Measurements from ENCODE around the gene KDELR1. TPM values are rescaled to one million over a fixed set of nuclear protein-coding genes. Genes with fewer than 3 reads are reported as not detected.

Gene KDELR1
- total and polyA plus RNA-seq, 9 donors, result 57.5 to 162 (median 128) TPM

- no peaks in the 10 kb centered on the region for H3K36me3 ChIP-seq (ENCODE audit: control insufficient read depth, insufficient read depth, low read length)
- peaks cover 41% of the 10 kb centered on the region for H3K4me1 ChIP-seq (ENCODE audit: control insufficient read depth, insufficient read depth, low read length)
- no peaks in the 10 kb centered on the region for H3K9me3 ChIP-seq (replicated peaks; ENCODE audit: control insufficient read depth, low read depth, low read length)
- peak overlapping the region; percentile 69 for H3K27ac ChIP-seq (ENCODE audit: low read length)
- WGBS (ENCODE audit: insufficient coverage), result 5% methylated on average over 82 of the region's 104 CpGs
- peak; percentile 90 for DNase-seq
- H3K27me3 ChIP-seq (ENCODE audit: control insufficient read depth, insufficient read depth, low read length), result peaks cover 46% of the 10 kb centered on the region
- peak overlapping the region; percentile 38 for H3K4me3 ChIP-seq (ENCODE audit: low read length)
Observed at GRCh38 chr19:48398375-48399235, 7.3 kb upstream of the KDELR1 start.

- peak; percentile 37 for DNase-seq
- 3% methylated on average over 17 of the region's 17 CpGs for WGBS (ENCODE audit: insufficient coverage)
- Histone ChIP-seq H3K27ac (ENCODE audit: low read length) (peak overlapping the region; percentile 51), H3K27me3 (ENCODE audit: control insufficient read depth, insufficient read depth, low read length) (peaks cover 52% of the 10 kb centered on the region), H3K4me3 (ENCODE audit: low read length) (peak overlapping the region; percentile 38), H3K36me3 (ENCODE audit: control insufficient read depth, insufficient read depth, low read length) (no peaks in the 10 kb centered on the region), H3K9me3 (replicated peaks; ENCODE audit: control insufficient read depth, low read depth, low read length) (no peaks in the 10 kb centered on the region), H3K4me1 (ENCODE audit: control insufficient read depth, insufficient read depth, low read length) (peaks cover 46% of the 10 kb centered on the region)
Observed at GRCh38 chr19:48398102-48398374, 6.7 kb upstream of the KDELR1 start.

- Histone ChIP-seq H3K27ac (ENCODE audit: low read length) (peak overlapping the region; percentile 51), H3K4me3 (ENCODE audit: low read length) (peak overlapping the region; percentile 38), H3K36me3 (ENCODE audit: control insufficient read depth, insufficient read depth, low read length) (no peaks in the 10 kb centered on the region), H3K27me3 (ENCODE audit: control insufficient read depth, insufficient read depth, low read length) (peaks cover 57% of the 10 kb centered on the region), H3K9me3 (replicated peaks; ENCODE audit: control insufficient read depth, low read depth, low read length) (no peaks in the 10 kb centered on the region), H3K4me1 (ENCODE audit: control insufficient read depth, insufficient read depth, low read length) (peaks cover 50% of the 10 kb centered on the region)
- 31% methylated on average over 22 of the region's 22 CpGs for WGBS (ENCODE audit: insufficient coverage)
- peak; percentile 36 for DNase-seq
Observed at GRCh38 chr19:48397263-48398101, 6.1 kb upstream of the KDELR1 start.

- Histone ChIP-seq H3K36me3 (ENCODE audit: control insufficient read depth, insufficient read depth, low read length) (no peaks in the 10 kb centered on the region), H3K9me3 (replicated peaks; ENCODE audit: control insufficient read depth, low read depth, low read length) (no peaks in the 10 kb centered on the region), H3K27me3 (ENCODE audit: control insufficient read depth, insufficient read depth, low read length) (peaks cover 57% of the 10 kb centered on the region), H3K4me3 (ENCODE audit: low read length) (no peak overlapping the region), H3K4me1 (ENCODE audit: control insufficient read depth, insufficient read depth, low read length) (peaks cover 50% of the 10 kb centered on the region), H3K27ac (ENCODE audit: low read length) (no peak overlapping the region)
- WGBS (ENCODE audit: insufficient coverage), result 75% methylated on average over 1 of the region's 2 CpGs
- DNase-seq, result no peak
Observed at GRCh38 chr19:48396824-48397176, 5.4 kb upstream of the KDELR1 start.

GRCh38 chr19:48396016-48396823, 4.9 kb upstream of the KDELR1 start:
- Histone ChIP-seq H3K4me3 (ENCODE audit: low read length) (no peak overlapping the region), H3K4me1 (ENCODE audit: control insufficient read depth, insufficient read depth, low read length) (peaks cover 52% of the 10 kb centered on the region), H3K27ac (ENCODE audit: low read length) (no peak overlapping the region), H3K9me3 (replicated peaks; ENCODE audit: control insufficient read depth, low read depth, low read length) (no peaks in the 10 kb centered on the region), H3K36me3 (ENCODE audit: control insufficient read depth, insufficient read depth, low read length) (no peaks in the 10 kb centered on the region), H3K27me3 (ENCODE audit: control insufficient read depth, insufficient read depth, low read length) (peaks cover 57% of the 10 kb centered on the region)
- no peak for DNase-seq
- 39% methylated on average over 20 of the region's 24 CpGs for WGBS (ENCODE audit: insufficient coverage)

GRCh38 chr19:48395499-48395898, 4.1 kb upstream of the KDELR1 start:
- WGBS (ENCODE audit: insufficient coverage), result 14% methylated on average over 6 of the region's 9 CpGs
- Histone ChIP-seq H3K36me3 (ENCODE audit: control insufficient read depth, insufficient read depth, low read length) (no peaks in the 10 kb centered on the region), H3K27me3 (ENCODE audit: control insufficient read depth, insufficient read depth, low read length) (peaks cover 57% of the 10 kb centered on the region), H3K4me1 (ENCODE audit: control insufficient read depth, insufficient read depth, low read length) (peaks cover 52% of the 10 kb centered on the region), H3K9me3 (replicated peaks; ENCODE audit: control insufficient read depth, low read depth, low read length) (no peaks in the 10 kb centered on the region), H3K4me3 (ENCODE audit: low read length) (no peak overlapping the region), H3K27ac (ENCODE audit: low read length) (no peak overlapping the region)
- no peak for DNase-seq

- DNase-seq, result no peak
- no CpG with 5 or more reads among the region's 6 CpGs for WGBS (ENCODE audit: insufficient coverage)
- Histone ChIP-seq H3K27ac (ENCODE audit: low read length) (no peak overlapping the region), H3K9me3 (replicated peaks; ENCODE audit: control insufficient read depth, low read depth, low read length) (no peaks in the 10 kb centered on the region), H3K27me3 (ENCODE audit: control insufficient read depth, insufficient read depth, low read length) (peaks cover 57% of the 10 kb centered on the region), H3K4me3 (ENCODE audit: low read length) (no peak overlapping the region), H3K4me1 (ENCODE audit: control insufficient read depth, insufficient read depth, low read length) (peaks cover 56% of the 10 kb centered on the region), H3K36me3 (ENCODE audit: control insufficient read depth, insufficient read depth, low read length) (no peaks in the 10 kb centered on the region)
Observed at GRCh38 chr19:48395170-48395455, 3.8 kb upstream of the KDELR1 start.

GRCh38 chr19:48394331-48395169, 3.2 kb upstream of the KDELR1 start:
- no peak for DNase-seq
- Histone ChIP-seq H3K27me3 (ENCODE audit: control insufficient read depth, insufficient read depth, low read length) (peaks cover 57% of the 10 kb centered on the region), H3K9me3 (replicated peaks; ENCODE audit: control insufficient read depth, low read depth, low read length) (no peaks in the 10 kb centered on the region), H3K4me1 (ENCODE audit: control insufficient read depth, insufficient read depth, low read length) (peaks cover 58% of the 10 kb centered on the region), H3K36me3 (ENCODE audit: control insufficient read depth, insufficient read depth, low read length) (peaks cover 1% of the 10 kb centered on the region), H3K27ac (ENCODE audit: low read length) (no peak overlapping the region), H3K4me3 (ENCODE audit: low read length) (no peak overlapping the region)
- 7% methylated on average over 18 of the region's 38 CpGs for WGBS (ENCODE audit: insufficient coverage)

GRCh38 chr19:48393559-48394330, 2.4 kb upstream of the KDELR1 start, which contains the start of gene GRIN2D:
TSS of gene GRIN2D (plus strand) at chr19:48393668. CDS start at chr19:48398393, 4,725 bp downstream.
- peak; percentile 55 for DNase-seq
- H3K27ac ChIP-seq (ENCODE audit: low read length), result no peak within 1 kb of the TSS
- WGBS (ENCODE audit: insufficient coverage), result 0% methylated on average over 22 of the region's 40 CpGs
- H3K36me3 ChIP-seq (ENCODE audit: control insufficient read depth, insufficient read depth, low read length), result peaks cover 9% of the 10 kb centered on the region
- peaks cover 61% of the 10 kb centered on the region for H3K4me1 ChIP-seq (ENCODE audit: control insufficient read depth, insufficient read depth, low read length)
- H3K27me3 ChIP-seq (ENCODE audit: control insufficient read depth, insufficient read depth, low read length), result peaks cover 57% of the 10 kb centered on the region
- H3K9me3 ChIP-seq (replicated peaks; ENCODE audit: control insufficient read depth, low read depth, low read length), result no peaks in the 10 kb centered on the region
- H3K4me3 ChIP-seq (ENCODE audit: low read length), result peak within 1 kb of the TSS; percentile 25
